Neuronal stem cell (in vitro differentiated cells): ENCODE data around the gene PSD2.

Experiments used
- DNase-seq: peaks from one replicate; pipeline ENCODE4 v3.0.0-alpha.2; 2013; ENCODE audit warnings: low spot score
- H2AFZ ChIP-seq: one replicate; pipeline ENCODE4 v1.6.1; 2013; ENCODE audit warnings: mild to moderate bottlenecking, low read length, inconsistent platforms
- H2AK5ac ChIP-seq: 2 replicates; pipeline ENCODE4 v1.6.1; 2013; ENCODE audit warnings: low read depth, mild to moderate bottlenecking, inconsistent platforms, low read length, moderate library complexity, mixed read lengths
- H2BK120ac ChIP-seq: 2 replicates; pipeline ENCODE4 v1.6.1; 2013; ENCODE audit warnings: low read depth, mild to moderate bottlenecking, inconsistent platforms, low read length, moderate library complexity, mixed read lengths
- H2BK12ac ChIP-seq: one replicate; pipeline ENCODE4 v1.6.1; 2013; ENCODE audit warnings: low read length, inconsistent platforms
- H2BK15ac ChIP-seq: 2 replicates; pipeline ENCODE4 v1.6.1; 2013; ENCODE audit warnings: mild to moderate bottlenecking, low read length, inconsistent platforms, mixed read lengths
- H2BK5ac ChIP-seq: one replicate; pipeline ENCODE4 v1.6.1; 2013; ENCODE audit warnings: inconsistent platforms, mild to moderate bottlenecking, low read length, moderate library complexity
- H3K14ac ChIP-seq: one replicate; pipeline ENCODE4 v1.6.1; 2013; ENCODE audit warnings: low read length, inconsistent platforms
- H3K18ac ChIP-seq: 2 replicates; pipeline ENCODE4 v1.6.1; 2013; ENCODE audit warnings: low read length, inconsistent platforms
- H3K23ac ChIP-seq: 2 replicates; pipeline ENCODE4 v1.6.1; 2013; ENCODE audit warnings: low read depth, mild to moderate bottlenecking, mixed read lengths, low read length, inconsistent platforms; ENCODE audit not compliant: poor library complexity
- H3K27ac ChIP-seq: replicated peaks from 3 replicates; pipeline ENCODE4 v1.5.1; 2013; ENCODE audit warnings: low read length, inconsistent platforms
- H3K27me3 ChIP-seq, 3 experiments: 2 replicates each; pipeline ENCODE4 v1.6.1; 2013; ENCODE audit warnings: low read length in 3 of 3, mild to moderate bottlenecking in 2 of 3, inconsistent platforms in 1 of 3, low read depth in 1 of 3, mixed read lengths in 1 of 3, moderate library complexity in 1 of 3; ENCODE audit not compliant: control insufficient read depth in 3 of 3, insufficient read depth in 3 of 3
- H3K36me3 ChIP-seq, 2 donors: replicated peaks in 1 of 2; 2 replicates each; pipeline ENCODE4 v1.6.1; 2013; ENCODE audit warnings: low read length in 2 of 2; ENCODE audit not compliant: control insufficient read depth in 2 of 2, insufficient read depth in 2 of 2
- H3K4ac ChIP-seq: 2 replicates; pipeline ENCODE4 v1.6.1; 2013; ENCODE audit warnings: inconsistent platforms, mild to moderate bottlenecking, low read length, moderate library complexity
- H3K4me1 ChIP-seq, 2 donors: 1 replicate in 1 of 2; 2 replicates in 1 of 2; pipeline ENCODE4 v1.6.1; 2013; ENCODE audit warnings: low read length in 2 of 2, low read depth in 1 of 2; ENCODE audit not compliant: control insufficient read depth in 2 of 2, insufficient read depth in 1 of 2
- H3K4me2 ChIP-seq: one replicate; pipeline ENCODE4 v1.6.1; 2013; ENCODE audit warnings: mild to moderate bottlenecking, low read length, inconsistent platforms; ENCODE audit not compliant: insufficient read depth, poor library complexity, severe bottlenecking
- H3K4me3 ChIP-seq, 2 donors: 2 replicates each; pipeline ENCODE4 v1.5.1; 2013; ENCODE audit warnings: low read length in 2 of 2, mild to moderate bottlenecking in 2 of 2, inconsistent platforms in 1 of 2, moderate library complexity in 1 of 2
- H3K79me1 ChIP-seq: one replicate; pipeline ENCODE4 v1.6.1; 2013; ENCODE audit warnings: low read depth, mild to moderate bottlenecking, inconsistent platforms, low read length, moderate library complexity
- H3K9ac ChIP-seq: one replicate; pipeline ENCODE4 v1.6.1; 2013; ENCODE audit warnings: mild to moderate bottlenecking, low read depth, low read length, inconsistent platforms; ENCODE audit not compliant: poor library complexity
- H3K9me3 ChIP-seq, 2 donors: replicated peaks in 1 of 2; 2 replicates each; pipeline versions ENCODE3 to v1.6.1; 2013; ENCODE audit warnings: low read length in 2 of 2, mild to moderate bottlenecking in 2 of 2, inconsistent platforms in 1 of 2, low read depth in 1 of 2, mixed read lengths in 1 of 2, moderate library complexity in 1 of 2; ENCODE audit not compliant: control insufficient read depth in 2 of 2, insufficient read depth in 1 of 2
- H4K8ac ChIP-seq: one replicate; pipeline ENCODE4 v1.6.1; 2013; ENCODE audit warnings: low read depth, mild to moderate bottlenecking, inconsistent platforms, low read length, moderate library complexity
- H4K91ac ChIP-seq: one replicate; pipeline ENCODE4 v1.6.1; 2013; ENCODE audit warnings: low read length, low read depth, mild to moderate bottlenecking, inconsistent platforms; ENCODE audit not compliant: poor library complexity
- WGBS, 2 donors: extraction: QIAGEN DNeasy Blood & Tissue Kit; methylation state at CpG; one replicate each; pipeline ENCODE4 v1.1.7; 2013; ENCODE audit warnings: missing lambda C conversion rate in 2 of 2, mixed read lengths in 1 of 2; ENCODE audit not compliant: insufficient read length in 2 of 2, insufficient replicate concordance in 1 of 2; ENCODE audit errors: extremely low coverage in 2 of 2; 5-methylcytosine and 5-hydroxymethylcytosine counted together

PSD2 gene

DNA sequence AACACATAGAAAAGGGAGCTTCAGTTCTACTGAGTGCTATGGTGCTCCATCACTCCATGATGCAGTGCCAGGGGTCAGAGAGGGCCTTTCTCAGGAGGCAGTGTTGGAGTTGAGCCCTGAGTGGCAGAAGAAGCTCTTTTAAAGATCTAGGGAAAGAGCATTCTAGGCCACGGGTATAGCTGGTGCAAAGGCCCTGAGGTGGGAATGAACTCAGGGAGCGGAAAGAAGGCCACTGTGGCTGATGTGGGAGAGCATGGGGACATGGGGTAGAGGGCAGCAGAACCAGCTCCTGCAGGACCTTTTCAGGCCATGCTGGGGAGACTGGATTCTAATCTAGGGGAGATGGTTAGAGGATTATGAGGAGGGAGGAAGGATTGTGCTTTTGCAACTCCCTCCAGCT is 9.9 kb downstream of the PSD2 start:
- Histone ChIP-seq H3K14ac (no peak overlapping the region), H3K9me3 (no peaks in the 10 kb centered on the region), H3K79me1 (no peaks in the 10 kb centered on the region), H3K4ac (no peak overlapping the region), H4K8ac (no peak overlapping the region), H3K4me1 (no peaks in the 10 kb centered on the region), H2BK5ac (no peak overlapping the region), H3K23ac (no peak overlapping the region), H4K91ac (no peak overlapping the region), H3K36me3 (no peaks in the 10 kb centered on the region), H2BK15ac (no peak overlapping the region), H3K4me3 (no peak overlapping the region), H3K27ac (no peak overlapping the region), H2AFZ (no peak overlapping the region), H3K18ac (no peak overlapping the region), H3K27me3 (peaks cover 0 to 43% (median 2%) of the 10 kb centered on the region in 3 experiments), H3K4me2 (no peak overlapping the region), H3K9ac (no peak overlapping the region), H2AK5ac (no peak overlapping the region), H2BK120ac (no peak overlapping the region), H2BK12ac (no peak overlapping the region)
- DNase-seq = no peak
- no CpG with 5 or more reads among the region's 2 CpGs for WGBS, 2 donors

DNA sequence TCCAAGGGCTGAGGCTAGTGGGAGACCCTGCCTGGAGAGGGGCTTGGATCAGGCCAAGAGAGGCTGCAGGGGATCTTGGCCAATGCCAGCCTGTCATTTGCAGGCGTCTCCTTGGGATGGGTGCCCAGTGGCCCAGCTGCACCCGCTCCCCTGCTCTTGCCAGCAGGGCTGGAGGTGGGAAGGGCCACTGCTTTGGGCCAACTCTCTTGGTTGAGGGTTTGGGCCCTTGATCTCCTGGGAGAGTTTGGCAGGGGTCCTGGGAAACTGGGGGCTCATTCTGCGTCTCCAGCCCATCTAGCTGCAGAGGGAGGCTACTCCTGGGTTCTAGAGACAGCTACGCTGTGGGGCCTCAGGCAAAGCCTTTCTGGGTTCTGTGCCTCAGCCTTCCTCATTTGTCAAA is 10.5 kb downstream of the PSD2 start:
- H4K8ac ChIP-seq = no peak overlapping the region
- H3K4ac ChIP-seq = no peak overlapping the region
- H2BK120ac ChIP-seq = no peak overlapping the region
- H2AK5ac ChIP-seq = no peak overlapping the region
- no peak overlapping the region for H3K23ac ChIP-seq
- H3K4me1 ChIP-seq = no peaks in the 10 kb centered on the region
- DNase-seq = no peak
- H3K9ac ChIP-seq = no peak overlapping the region
- H3K14ac ChIP-seq = no peak overlapping the region
- no peaks in the 10 kb centered on the region for H3K9me3 ChIP-seq
- H3K36me3 ChIP-seq = no peaks in the 10 kb centered on the region
- H3K27ac ChIP-seq = no peak overlapping the region
- H2AFZ ChIP-seq = no peak overlapping the region
- H3K27me3 ChIP-seq = peaks cover 0 to 40% (median 2%) of the 10 kb centered on the region in 3 experiments
- H3K18ac ChIP-seq = no peak overlapping the region
- no CpG with 5 or more reads among the region's 4 CpGs for WGBS, 2 donors
- H2BK12ac ChIP-seq = no peak overlapping the region
- no peak overlapping the region for H3K4me3 ChIP-seq
- H3K79me1 ChIP-seq = no peaks in the 10 kb centered on the region
- no peak overlapping the region for H2BK15ac ChIP-seq
- H4K91ac ChIP-seq = no peak overlapping the region
- H2BK5ac ChIP-seq = no peak overlapping the region
- H3K4me2 ChIP-seq = no peak overlapping the region

DNA sequence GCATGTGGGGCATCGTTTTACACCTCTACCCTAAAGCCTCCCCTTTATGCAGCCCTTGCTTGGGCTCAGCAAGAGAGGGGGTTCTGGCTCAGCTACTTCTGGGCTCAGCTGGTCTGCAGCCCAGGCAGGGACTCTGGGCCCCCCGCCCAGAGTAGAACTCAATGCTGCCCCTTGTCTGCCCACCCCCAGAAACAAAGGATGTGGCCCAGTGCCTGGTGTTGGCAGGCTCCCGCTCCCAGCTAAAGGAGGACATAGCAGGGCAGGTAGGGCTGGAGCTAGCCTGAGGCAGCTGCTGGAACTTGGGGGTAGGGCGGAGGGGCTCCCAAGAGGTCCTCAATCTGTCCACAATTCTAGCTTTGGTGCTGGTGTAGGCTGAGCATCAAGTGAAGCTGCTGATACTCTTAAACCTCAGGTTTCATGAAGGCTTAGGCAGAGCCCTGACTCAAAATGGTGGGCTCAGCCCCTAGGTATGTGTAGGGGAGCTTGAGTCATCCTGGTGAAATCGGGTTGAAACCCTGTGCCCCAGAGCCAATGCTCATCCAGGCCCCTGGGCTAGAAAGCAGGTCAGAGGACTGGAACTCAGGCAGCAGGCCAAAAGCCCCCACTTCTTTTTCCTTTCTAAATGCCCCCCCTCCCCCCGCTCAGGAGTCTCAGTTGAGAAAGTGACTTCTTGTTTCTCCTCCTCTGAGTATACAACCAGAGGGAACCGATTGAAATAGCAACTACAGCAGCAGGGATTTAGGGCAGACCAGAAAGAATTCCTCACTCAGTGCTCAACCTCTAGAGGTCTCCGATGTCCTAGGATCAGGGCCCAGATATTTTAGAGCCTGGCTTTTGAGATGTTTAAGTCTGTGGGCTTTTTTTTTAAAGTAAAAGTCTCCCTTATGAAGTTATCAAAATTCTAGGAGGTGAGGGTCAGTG is 11.4 kb downstream of the PSD2 start:
- Histone ChIP-seq H3K18ac (no peak overlapping the region), H2BK120ac (no peak overlapping the region), H3K4me3 (no peak overlapping the region), H3K23ac (no peak overlapping the region), H2BK5ac (no peak overlapping the region), H3K4me1 (no peaks in the 10 kb centered on the region), H3K36me3 (no peaks in the 10 kb centered on the region), H3K14ac (no peak overlapping the region), H2AK5ac (no peak overlapping the region), H2AFZ (no peak overlapping the region), H3K27ac (no peak overlapping the region), H4K8ac (no peak overlapping the region), H4K91ac (no peak overlapping the region), H3K79me1 (no peaks in the 10 kb centered on the region), H3K4ac (no peak overlapping the region), H3K4me2 (no peak overlapping the region), H2BK15ac (no peak overlapping the region), H3K9me3 (no peaks in the 10 kb centered on the region), H2BK12ac (no peak overlapping the region), H3K9ac (no peak overlapping the region), H3K27me3 (peaks cover 0 to 31% (median 2%) of the 10 kb centered on the region in 3 experiments)
- DNase-seq = no peak
- no CpG with 5 or more reads among the region's 8 CpGs for WGBS, 2 donors

DNA sequence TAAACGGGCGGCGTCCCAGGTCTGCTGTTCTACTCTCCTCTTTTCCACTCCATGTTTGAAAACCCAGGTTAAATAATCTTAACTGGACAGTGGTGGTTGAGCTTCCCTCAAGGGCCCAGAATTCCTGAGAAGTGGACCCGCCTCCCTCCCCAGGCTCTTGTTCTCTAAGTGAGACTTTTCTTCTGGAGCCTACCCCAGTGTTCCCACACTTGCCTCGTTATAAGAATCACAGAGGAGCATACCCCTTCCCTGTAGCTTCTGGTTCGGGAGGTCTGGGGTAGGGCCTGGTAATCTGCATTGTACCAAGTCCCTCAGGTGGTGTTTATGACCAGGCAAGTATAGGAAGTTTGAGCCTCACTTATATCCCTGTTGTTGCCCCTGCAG is 12.0 kb downstream of the PSD2 start:
- no peaks in the 10 kb centered on the region for H3K9me3 ChIP-seq
- H3K23ac ChIP-seq = no peak overlapping the region
- no peak overlapping the region for H4K91ac ChIP-seq
- no peak overlapping the region for H3K4me3 ChIP-seq
- H3K18ac ChIP-seq = no peak overlapping the region
- no peak overlapping the region for H2BK5ac ChIP-seq
- no peak overlapping the region for H3K4ac ChIP-seq
- H2BK12ac ChIP-seq = no peak overlapping the region
- no peaks in the 10 kb centered on the region for H3K79me1 ChIP-seq
- no peak overlapping the region for H3K27ac ChIP-seq
- no peak overlapping the region for H2AFZ ChIP-seq
- DNase-seq = no peak
- H2AK5ac ChIP-seq = no peak overlapping the region
- H3K9ac ChIP-seq = no peak overlapping the region
- H3K14ac ChIP-seq = no peak overlapping the region
- no peaks in the 10 kb centered on the region for H3K36me3 ChIP-seq
- no peaks in the 10 kb centered on the region for H3K4me1 ChIP-seq
- H4K8ac ChIP-seq = no peak overlapping the region
- H3K4me2 ChIP-seq = no peak overlapping the region
- WGBS, 2 donors = no CpG with 5 or more reads among the region's 6 CpGs
- H3K27me3 ChIP-seq = peaks cover 0 to 31% (median under 1%) of the 10 kb centered on the region in 3 experiments
- no peak overlapping the region for H2BK120ac ChIP-seq
- no peak overlapping the region for H2BK15ac ChIP-seq
